DMS153 (cell line): ENCODE measurements around the gene MIPEP.
"Not testable (repeated sequence)": the region's sequence is repeated elsewhere in the genome, so short reads cannot be mapped to it uniquely, and the experiment has no call there.

Source experiments
- DNase-seq: peaks from one replicate; lab custom pipeline; 2025; lab: John Stamatoyannopoulos, UW

MIPEP gene

GRCh38 chr13:23776698-23777574 is 112.3 kb downstream of the MIPEP start:
- DNase-seq: no peak

GRCh38 chr13:23772717-23773116 is 116.5 kb downstream of the MIPEP start:
- no peak for DNase-seq

- no peak for DNase-seq
These were observed 117.2 kb downstream of the MIPEP start for GRCh38 chr13:23771956-23772355.

GRCh38 chr13:23771552-23771951 is 117.6 kb downstream of the MIPEP start:
- no peak for DNase-seq

- no peak for DNase-seq
These were observed 118.2 kb downstream of the MIPEP start for GRCh38 chr13:23770973-23771372.

GRCh38 chr13:23770428-23770827 is 118.8 kb downstream of the MIPEP start:
- no peak for DNase-seq

GRCh38 chr13:23769401-23769800 is 119.8 kb downstream of the MIPEP start:
- no peak for DNase-seq

GRCh38 chr13:23767838-23768237 is 121.4 kb downstream of the MIPEP start:
- DNase-seq: no peak

GRCh38 chr13:23766939-23767338 is 122.3 kb downstream of the MIPEP start:
- DNase-seq: no peak

GRCh38 chr13:23766283-23766682 is 122.9 kb downstream of the MIPEP start:
- DNase-seq: no peak

- no peak for DNase-seq
These were observed 123.7 kb downstream of the MIPEP start for GRCh38 chr13:23765531-23765930.

- DNase-seq: no peak
These were observed 125.9 kb downstream of the MIPEP start for GRCh38 chr13:23763318-23763717.

- DNase-seq: not testable (repeated sequence)
These were observed 127.4 kb downstream of the MIPEP start for GRCh38 chr13:23761760-23762159.

- DNase-seq: no peak
These were observed 129.2 kb downstream of the MIPEP start for GRCh38 chr13:23760000-23760399.

- no peak for DNase-seq
These were observed 130.2 kb downstream of the MIPEP start for GRCh38 chr13:23758798-23759527.

GRCh38 chr13:23754997-23755396 is 134.2 kb downstream of the MIPEP start:
- DNase-seq: peak; percentile 47

GRCh38 chr13:23754506-23754905 is 134.7 kb downstream of the MIPEP start:
- DNase-seq: no peak

- DNase-seq: peak; percentile 61
These were observed 135.7 kb downstream of the MIPEP start for GRCh38 chr13:23753458-23753857.

GRCh38 chr13:23752111-23753001 is 136.8 kb downstream of the MIPEP start:
- DNase-seq: no peak

GRCh38 chr13:23751195-23751594 is 138.0 kb downstream of the MIPEP start:
- no peak for DNase-seq

GRCh38 chr13:23750383-23751121 is 138.6 kb downstream of the MIPEP start:
- DNase-seq: no peak
